Stimulated activated effector memory CD8-positive, alpha-beta T cell treated with anti-CD3 and anti-CD28 coated beads, Interleukin-12 subunit alpha, Interleukin-12 subunit beta, amount 100 ng/mL, for 72 hours (primary cell): ENCODE measurements around the gene SAPCD2.
A peak's percentile ranks its signal among the peaks of the same experiment; 100 is the strongest.

Experiments
- ATAC-seq: fragments of 150-1000 bp; cut with Tn5 transposase; 2 replicates; pipeline ENCODE4 v1.10.0; 2021
- DNase-seq, 2 donors: peaks; one replicate each; pipeline ENCODE4 v3.0.0; 2021 to 2022; ENCODE audit warnings: low spot score in 2 of 2
- H3K27ac Mint-ChIP-seq: one replicate; pipeline ENCODE4 v1.8.0; 2022; ENCODE audit warnings: mild to moderate bottlenecking, mixed read lengths
- H3K36me3 Mint-ChIP-seq: one replicate; pipeline ENCODE4 v1.8.0; 2022; ENCODE audit warnings: mild to moderate bottlenecking, mixed read lengths
- H3K4me1 Mint-ChIP-seq: one replicate; pipeline ENCODE4 v1.8.0; 2022; ENCODE audit warnings: mixed read lengths
- H3K4me3 Mint-ChIP-seq: one replicate; pipeline ENCODE4 v1.8.0; 2022; ENCODE audit warnings: mild to moderate bottlenecking, mixed read lengths
- H3K9me3 Mint-ChIP-seq: one replicate; pipeline ENCODE4 v1.8.0; 2022; ENCODE audit warnings: mixed read lengths

The SAPCD2 gene

DNA sequence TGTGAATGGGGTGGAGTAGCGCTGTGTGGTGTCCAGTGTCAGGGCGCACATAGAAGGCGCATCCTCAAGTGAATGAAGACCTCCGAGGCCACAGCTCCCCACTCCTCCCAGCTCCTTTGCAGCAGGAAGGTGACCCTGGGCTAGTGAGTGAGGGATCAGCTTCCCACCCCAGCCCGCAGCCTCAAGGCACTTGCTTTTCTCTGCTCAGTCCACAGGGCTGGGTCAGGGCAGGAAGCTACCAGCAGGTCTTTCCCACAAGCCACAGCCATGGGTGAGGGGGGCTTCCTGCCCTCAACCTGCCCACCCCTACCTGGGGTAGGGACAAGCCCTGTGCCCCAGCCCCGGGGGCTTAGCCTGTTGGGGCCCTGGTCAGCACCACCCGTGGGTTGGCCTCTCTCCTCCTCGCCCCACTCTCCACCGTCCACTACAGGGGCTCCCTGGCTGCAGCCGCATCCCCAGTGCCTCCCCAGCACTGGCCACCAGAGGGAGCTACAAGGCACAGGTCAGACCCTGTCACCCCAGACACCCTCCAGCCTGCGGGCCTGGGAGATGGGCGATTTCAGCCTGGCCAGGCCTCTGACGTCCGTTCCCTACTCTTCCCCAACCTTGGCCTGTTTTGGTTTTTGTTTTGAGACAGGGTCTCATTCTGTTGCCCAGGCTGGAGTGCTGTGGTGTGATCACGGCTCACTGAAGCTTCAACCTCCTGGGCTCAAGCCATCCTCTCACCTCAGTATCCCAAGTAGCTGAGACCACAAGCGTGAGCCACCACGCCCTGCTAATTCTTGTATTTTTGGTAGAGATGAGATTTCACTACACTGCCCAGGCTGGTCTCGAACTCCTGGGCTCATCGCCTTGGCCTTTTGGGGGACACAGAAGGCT, 41.1 kb downstream of the SAPCD2 start:
- Mint-ChIP-seq H3K4me3 (peak overlapping the region; percentile 82), H3K36me3 (peaks cover 6% of the 10 kb centered on the region)
- DNase-seq = peak; percentile 90 to 96

DNA sequence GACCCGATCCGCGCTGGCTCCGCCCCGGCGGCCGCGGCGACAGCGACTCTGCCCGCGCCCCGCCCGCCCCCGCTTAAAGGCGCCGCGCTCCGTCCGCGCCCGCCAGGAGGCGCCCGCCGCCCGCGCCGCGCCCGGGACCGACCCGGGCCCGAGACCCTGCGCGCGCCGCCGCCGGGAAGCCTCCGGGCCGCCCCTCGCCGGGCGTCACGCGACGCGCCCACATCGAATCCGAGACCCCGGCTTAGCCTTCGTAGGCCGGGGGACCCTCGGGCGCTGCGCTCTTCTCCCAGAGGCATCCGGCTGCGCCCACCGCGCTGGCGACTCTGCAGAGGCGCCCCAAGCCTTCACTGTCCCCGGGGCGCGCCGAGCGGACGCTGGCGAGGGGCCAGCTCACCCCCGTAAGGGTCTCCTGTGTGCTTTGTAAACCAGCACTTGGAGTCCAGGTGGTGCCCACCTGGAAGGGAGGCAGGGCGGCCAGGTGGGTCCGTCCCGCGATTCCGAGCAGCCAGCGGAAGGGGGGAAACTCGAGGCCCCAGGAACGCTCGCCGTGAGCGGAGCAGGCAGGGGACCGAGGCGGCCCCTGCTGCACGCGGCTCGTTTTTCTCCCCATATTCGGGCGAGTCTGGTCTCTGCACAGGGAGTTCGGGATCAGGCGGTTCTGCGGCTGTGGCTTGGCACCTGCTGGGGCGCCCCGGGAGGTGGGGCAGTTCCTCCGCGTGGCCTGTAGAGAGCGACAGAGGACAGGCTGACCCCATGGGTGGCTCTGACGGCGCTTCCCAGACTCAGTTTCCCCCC, 41.9 kb downstream of the SAPCD2 start:
- H3K27ac Mint-ChIP-seq = no peak overlapping the region
- H3K4me1 Mint-ChIP-seq = peaks cover 61% of the 10 kb centered on the region
- H3K9me3 Mint-ChIP-seq = no peaks in the 10 kb centered on the region
- DNase-seq = peak; percentile 71 to 85
- ATAC-seq = peak; percentile 57
- H3K36me3 Mint-ChIP-seq = peaks cover 6% of the 10 kb centered on the region
- H3K4me3 Mint-ChIP-seq = peak overlapping the region; percentile 82

More for the DNA sequence above, 41.1 kb downstream of the SAPCD2 start:
- no peak overlapping the region for H3K27ac Mint-ChIP-seq
- peak; percentile 59 for ATAC-seq
- peaks cover 62% of the 10 kb centered on the region for H3K4me1 Mint-ChIP-seq
- no peaks in the 10 kb centered on the region for H3K9me3 Mint-ChIP-seq

GRCh38 chr9:137027369-137028262, 42.7 kb downstream of the SAPCD2 start, which contains the start of gene ABCA2:
ABCA2 (minus strand) TSS chr9:137028237; CDS start chr9:137028140, 97 bp downstream.
- Mint-ChIP-seq H3K36me3 (peaks cover 6% of the 10 kb centered on the region), H3K27ac (peak within 1 kb of the TSS; percentile 74), H3K4me3 (peak within 1 kb of the TSS; percentile 82), H3K4me1 (peaks cover 54% of the 10 kb centered on the region), H3K9me3 (no peaks in the 10 kb centered on the region)
- ATAC-seq = no peak
- no peak for DNase-seq

DNA sequence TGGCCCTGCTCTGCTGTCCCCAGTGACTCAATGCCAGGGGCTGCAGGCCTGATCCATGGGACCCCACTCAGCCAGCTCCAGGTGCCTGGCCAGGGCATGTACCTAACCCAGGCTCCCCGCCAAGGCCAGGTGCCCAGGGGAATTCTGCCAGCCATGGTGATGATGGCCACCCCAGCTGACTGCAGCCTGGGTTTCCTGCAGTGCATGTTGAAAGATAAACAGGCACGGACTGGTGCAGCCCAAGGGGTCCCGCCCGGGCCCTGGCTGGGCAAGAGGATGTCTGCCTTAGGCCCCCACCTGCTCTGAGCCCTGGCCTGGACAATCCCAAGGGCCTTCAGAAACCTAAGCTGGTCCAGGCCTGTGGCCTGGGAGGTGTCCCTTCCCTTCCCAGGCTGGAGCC, 43.5 kb downstream of the SAPCD2 start:
- peak overlapping the region; percentile 77 for H3K4me3 Mint-ChIP-seq
- ATAC-seq (no peak), DNase-seq (no peak)
- H3K9me3 Mint-ChIP-seq = no peaks in the 10 kb centered on the region
- H3K4me1 Mint-ChIP-seq = peaks cover 52% of the 10 kb centered on the region
- H3K27ac Mint-ChIP-seq = peak overlapping the region; percentile 74
- H3K36me3 Mint-ChIP-seq = peaks cover 12% of the 10 kb centered on the region

DNA sequence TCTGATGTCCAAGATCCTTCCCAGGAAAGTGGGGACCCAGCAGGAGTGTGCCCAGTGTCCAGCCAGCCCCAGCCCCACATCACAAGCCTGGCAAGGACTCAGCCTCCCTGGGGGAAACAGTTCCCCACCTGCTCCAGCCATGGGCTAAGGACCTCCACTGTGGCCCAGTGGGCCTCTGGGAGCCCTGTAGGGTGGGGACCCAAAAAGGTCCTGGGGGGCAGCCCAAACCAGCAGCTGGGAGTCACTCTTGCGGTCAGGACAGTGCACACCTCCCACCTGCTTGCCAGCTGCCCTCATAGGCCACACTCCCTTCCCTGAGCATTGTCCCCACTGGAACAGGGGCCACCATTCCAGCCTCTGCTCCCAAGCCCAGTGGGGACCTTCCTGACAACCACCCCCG, 44.0 kb downstream of the SAPCD2 start:
- no peak for DNase-seq
- Mint-ChIP-seq H3K9me3 (no peaks in the 10 kb centered on the region), H3K27ac (no peak overlapping the region), H3K4me3 (peak overlapping the region; percentile 77), H3K4me1 (peaks cover 49% of the 10 kb centered on the region), H3K36me3 (peaks cover 15% of the 10 kb centered on the region)
- ATAC-seq = no peak

GRCh38 chr9:137025517-137025966, 44.8 kb downstream of the SAPCD2 start:
- DNase-seq = no peak
- Mint-ChIP-seq H3K27ac (no peak overlapping the region), H3K4me1 (peaks cover 43% of the 10 kb centered on the region), H3K36me3 (peaks cover 15% of the 10 kb centered on the region), H3K4me3 (no peak overlapping the region), H3K9me3 (no peaks in the 10 kb centered on the region)
- no peak for ATAC-seq

GRCh38 chr9:137023583-137023991, 46.8 kb downstream of the SAPCD2 start:
- no peak overlapping the region for H3K27ac Mint-ChIP-seq
- peaks cover 21% of the 10 kb centered on the region for H3K36me3 Mint-ChIP-seq
- H3K4me3 Mint-ChIP-seq = no peak overlapping the region
- H3K9me3 Mint-ChIP-seq = no peaks in the 10 kb centered on the region
- ATAC-seq (no peak), DNase-seq (no peak)
- peaks cover 25% of the 10 kb centered on the region for H3K4me1 Mint-ChIP-seq

GRCh38 chr9:137023157-137023556, 47.2 kb downstream of the SAPCD2 start:
- no peak for ATAC-seq
- Mint-ChIP-seq H3K4me3 (no peak overlapping the region), H3K4me1 (peaks cover 25% of the 10 kb centered on the region), H3K9me3 (no peaks in the 10 kb centered on the region), H3K36me3 (peaks cover 21% of the 10 kb centered on the region), H3K27ac (no peak overlapping the region)
- DNase-seq = no peak

GRCh38 chr9:137022662-137023008, 47.7 kb downstream of the SAPCD2 start:
- no peak for ATAC-seq
- Mint-ChIP-seq H3K36me3 (peaks cover 21% of the 10 kb centered on the region), H3K4me3 (no peak overlapping the region), H3K9me3 (no peaks in the 10 kb centered on the region), H3K27ac (no peak overlapping the region), H3K4me1 (peaks cover 25% of the 10 kb centered on the region)
- no peak for DNase-seq

GRCh38 chr9:137021979-137022661, 48.2 kb downstream of the SAPCD2 start:
- no peaks in the 10 kb centered on the region for H3K9me3 Mint-ChIP-seq
- ATAC-seq (peak; percentile 81), DNase-seq (peak; percentile 69 to 87)
- peak overlapping the region; percentile 60 for H3K27ac Mint-ChIP-seq
- peaks cover 21% of the 10 kb centered on the region for H3K36me3 Mint-ChIP-seq
- H3K4me1 Mint-ChIP-seq = peaks cover 21% of the 10 kb centered on the region
- H3K4me3 Mint-ChIP-seq = no peak overlapping the region

DNA sequence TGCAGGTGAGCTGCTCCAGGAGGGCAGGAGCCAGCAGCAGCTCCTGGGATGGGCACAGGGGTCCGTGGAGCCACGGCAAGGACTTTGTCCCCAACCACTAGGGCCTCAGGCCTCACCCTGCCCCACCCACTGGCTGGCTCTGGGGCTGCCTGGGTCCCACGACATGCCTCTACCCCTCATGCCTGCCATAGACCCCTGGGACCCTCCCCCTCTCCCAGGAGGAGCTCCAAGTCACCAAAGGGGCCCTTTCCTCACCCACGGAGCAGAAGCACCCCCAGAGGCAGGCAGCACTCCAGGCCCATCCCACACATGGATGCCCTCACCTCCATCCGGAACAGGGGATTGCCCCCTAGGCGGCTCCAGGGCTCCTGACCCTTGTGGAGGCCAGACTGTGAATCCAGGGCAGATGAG, 48.8 kb downstream of the SAPCD2 start:
- Mint-ChIP-seq H3K4me3 (no peak overlapping the region), H3K36me3 (peaks cover 21% of the 10 kb centered on the region), H3K4me1 (peaks cover 16% of the 10 kb centered on the region), H3K27ac (peak overlapping the region; percentile 60), H3K9me3 (no peaks in the 10 kb centered on the region)
- DNase-seq = no peak
- no peak for ATAC-seq

DNA sequence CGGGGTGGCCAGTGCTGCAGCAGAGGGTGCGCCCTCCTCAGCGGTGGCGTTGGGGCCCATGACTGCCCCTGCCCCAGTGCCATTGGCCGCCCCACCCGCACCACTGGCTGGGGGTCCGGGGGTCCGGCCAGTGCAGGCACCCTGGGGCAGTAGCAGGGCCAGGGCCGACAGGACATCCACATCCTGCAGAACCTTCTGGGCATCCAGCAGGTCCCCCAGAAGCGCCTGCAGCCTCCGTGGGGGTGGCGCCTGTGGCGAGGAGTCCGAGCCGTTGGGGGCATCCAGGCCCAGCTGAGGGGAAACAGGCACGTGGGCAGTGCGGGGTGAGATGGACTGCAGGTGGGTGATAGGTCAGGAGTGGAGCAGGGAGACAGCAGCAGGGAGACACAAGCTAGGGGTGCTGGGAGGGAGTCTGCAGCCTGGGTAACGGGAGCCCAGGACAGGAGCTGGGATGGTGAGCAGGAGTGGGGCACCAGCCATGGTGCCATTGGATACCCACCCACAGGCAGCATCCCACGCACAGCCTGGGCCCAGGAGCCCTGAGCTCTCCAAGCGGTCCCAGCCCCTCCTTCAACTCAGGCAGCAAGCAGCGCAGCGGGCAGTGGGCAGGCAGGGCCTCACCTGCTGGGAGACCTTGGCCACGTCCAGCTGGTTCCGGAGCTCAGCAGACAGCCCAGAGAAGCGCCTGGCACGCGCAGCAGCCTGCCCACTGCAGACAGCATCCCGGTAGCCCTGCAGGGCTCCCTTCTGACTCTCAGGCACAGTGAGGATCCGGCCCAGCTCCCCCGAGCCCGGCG, 49.4 kb downstream of the SAPCD2 start:
- H3K36me3 Mint-ChIP-seq = peaks cover 21% of the 10 kb centered on the region
- no peak overlapping the region for H3K4me3 Mint-ChIP-seq
- H3K27ac Mint-ChIP-seq = no peak overlapping the region
- no peaks in the 10 kb centered on the region for H3K9me3 Mint-ChIP-seq
- peaks cover 10% of the 10 kb centered on the region for H3K4me1 Mint-ChIP-seq
- ATAC-seq (no peak), DNase-seq (no peak)

GRCh38 chr9:137019891-137020683, 50.3 kb downstream of the SAPCD2 start:
- DNase-seq (no peak), ATAC-seq (no peak)
- peaks cover 21% of the 10 kb centered on the region for H3K36me3 Mint-ChIP-seq
- no peak overlapping the region for H3K4me3 Mint-ChIP-seq
- H3K4me1 Mint-ChIP-seq = peaks cover 6% of the 10 kb centered on the region
- H3K27ac Mint-ChIP-seq = no peak overlapping the region
- no peaks in the 10 kb centered on the region for H3K9me3 Mint-ChIP-seq
